BE2C (cell line): ENCODE data around the gene STARD4.

Experiments
- DNase-seq: peaks from one replicate; pipeline ENCODE4 v3.0.0-alpha.2; 2020
- H3K27me3 ChIP-seq: fragments of 250-450 bp; sonication (Bioruptor Pico); 2 replicates; pipeline ENCODE4 v1.5.1; 2020; ENCODE audit warnings: mild to moderate bottlenecking
- H3K36me3 ChIP-seq: fragments of 250-450 bp; sonication (Bioruptor Pico); 2 replicates; pipeline ENCODE4 v1.5.1; 2020; ENCODE audit warnings: mild to moderate bottlenecking
- H3K4me1 ChIP-seq: fragments of 250-450 bp; sonication (Bioruptor Pico); 2 replicates; pipeline ENCODE4 v1.5.1; 2020
- H3K4me3 ChIP-seq: 2 replicates; pipeline ENCODE4 v1.5.1; 2011; ENCODE audit warnings: low read depth, low read length
- H3K9me3 ChIP-seq: fragments of 250-450 bp; sonication (Bioruptor Pico); 2 replicates; pipeline ENCODE4 v1.5.1; 2020
- CTCF ChIP-seq: IDR thresholded peaks from 2 replicates; pipeline ENCODE4 v1.5.1; 2012; ENCODE audit warnings: mild to moderate bottlenecking, low read depth, low read length

STARD4 gene

GRCh38 chr5:111488353-111488752 lies 24.0 kb downstream of the STARD4 start:
- H3K36me3 ChIP-seq, result peaks cover 52% of the 10 kb centered on the region
- TF ChIP-seq CTCF, result no peak

GRCh38 chr5:111486926-111487325 lies 25.4 kb downstream of the STARD4 start:
- Histone ChIP-seq H3K9me3 (no peaks in the 10 kb centered on the region), H3K4me1 (peaks cover under 1% of the 10 kb centered on the region; the same call in 1 of the 2 replicates), H3K27me3 (no peaks in the 10 kb centered on the region), H3K4me3 (no peak overlapping the region), H3K36me3 (peaks cover 54% of the 10 kb centered on the region)
- no peak for TF ChIP-seq CTCF
- DNase-seq, result no peak

More at GRCh38 chr5:111488353-111488752, 24.0 kb downstream of the STARD4 start:
- DNase-seq, result no peak
- peaks cover 12% of the 10 kb centered on the region; the same call in 1 of the 2 replicates for H3K4me1 ChIP-seq
- H3K9me3 ChIP-seq, result no peaks in the 10 kb centered on the region
- H3K27me3 ChIP-seq, result no peaks in the 10 kb centered on the region
- no peak overlapping the region for H3K4me3 ChIP-seq

GRCh38 chr5:111486055-111486454 lies 26.3 kb downstream of the STARD4 start:
- DNase-seq, result no peak
- no peak overlapping the region for H3K4me3 ChIP-seq
- TF ChIP-seq CTCF, result no peak
- H3K27me3 ChIP-seq, result no peaks in the 10 kb centered on the region
- no peaks in the 10 kb centered on the region for H3K9me3 ChIP-seq
- no peaks in the 10 kb centered on the region; the same call in 1 of the 2 replicates for H3K4me1 ChIP-seq
- peaks cover 60% of the 10 kb centered on the region for H3K36me3 ChIP-seq

- H3K27me3 ChIP-seq, result no peaks in the 10 kb centered on the region
- no peak for DNase-seq
- peaks cover 23% of the 10 kb centered on the region for H3K4me1 ChIP-seq
- no peaks in the 10 kb centered on the region for H3K9me3 ChIP-seq
- no peak overlapping the region for H3K4me3 ChIP-seq
- no peak for TF ChIP-seq CTCF
- H3K36me3 ChIP-seq, result peaks cover 68% of the 10 kb centered on the region
These were observed 32.0 kb downstream of the STARD4 start for GRCh38 chr5:111480346-111480745.

GRCh38 chr5:111478898-111479297 lies 33.4 kb downstream of the STARD4 start:
- DNase-seq, result no peak
- Histone ChIP-seq H3K4me1 (peaks cover 23% of the 10 kb centered on the region), H3K27me3 (no peaks in the 10 kb centered on the region), H3K4me3 (no peak overlapping the region), H3K36me3 (peaks cover 65% of the 10 kb centered on the region), H3K9me3 (no peaks in the 10 kb centered on the region)
- TF ChIP-seq CTCF, result no peak

GRCh38 chr5:111478266-111478665 lies 34.1 kb downstream of the STARD4 start:
- no peaks in the 10 kb centered on the region for H3K9me3 ChIP-seq
- peak; percentile 45 for TF ChIP-seq CTCF
- H3K4me3 ChIP-seq, result no peak overlapping the region
- H3K36me3 ChIP-seq, result peaks cover 61% of the 10 kb centered on the region
- no peak for DNase-seq
- no peaks in the 10 kb centered on the region for H3K27me3 ChIP-seq
- H3K4me1 ChIP-seq, result peaks cover 23% of the 10 kb centered on the region
